DND-41 (cell line): ENCODE measurements around the gene MMP14.

ENCODE experiments used
- CTCF ChIP-seq: IDR thresholded peaks from 2 replicates; pipeline ENCODE4 v1.5.1; 2012; ENCODE audit warnings: borderline replicate concordance, low read length, moderate library complexity, mild to moderate bottlenecking; ENCODE audit not compliant: poor library complexity, severe bottlenecking; ENCODE audit errors: extremely low read depth
- EZH2 ChIP-seq: IDR thresholded peaks from 3 replicates; pipeline ENCODE4 v1.6.1; 2012; ENCODE audit warnings: borderline replicate concordance, low read depth, mild to moderate bottlenecking, moderate library complexity, low read length, inconsistent platforms; ENCODE audit not compliant: severe bottlenecking

GRCh38 chr14:22865424-22866405 lies 29.3 kb downstream of the MMP14 start:
- TF ChIP-seq CTCF = peak; percentile 56
- TF ChIP-seq EZH2 = no peak
